NOMO-1 treated with dmso at 0.1 percent for 144 hours (cell line): ENCODE measurements around the gene SLC6A20.
"Not testable (repeated sequence)": the region's sequence is repeated elsewhere in the genome, so short reads cannot be mapped to it uniquely, and the experiment has no call there.

Experiments used
- DNase-seq: peaks from one replicate; lab custom pipeline; 2025; ENCODE audit not compliant: unreplicated experiment; lab: John Stamatoyannopoulos, UW

Gene SLC6A20

DNA sequence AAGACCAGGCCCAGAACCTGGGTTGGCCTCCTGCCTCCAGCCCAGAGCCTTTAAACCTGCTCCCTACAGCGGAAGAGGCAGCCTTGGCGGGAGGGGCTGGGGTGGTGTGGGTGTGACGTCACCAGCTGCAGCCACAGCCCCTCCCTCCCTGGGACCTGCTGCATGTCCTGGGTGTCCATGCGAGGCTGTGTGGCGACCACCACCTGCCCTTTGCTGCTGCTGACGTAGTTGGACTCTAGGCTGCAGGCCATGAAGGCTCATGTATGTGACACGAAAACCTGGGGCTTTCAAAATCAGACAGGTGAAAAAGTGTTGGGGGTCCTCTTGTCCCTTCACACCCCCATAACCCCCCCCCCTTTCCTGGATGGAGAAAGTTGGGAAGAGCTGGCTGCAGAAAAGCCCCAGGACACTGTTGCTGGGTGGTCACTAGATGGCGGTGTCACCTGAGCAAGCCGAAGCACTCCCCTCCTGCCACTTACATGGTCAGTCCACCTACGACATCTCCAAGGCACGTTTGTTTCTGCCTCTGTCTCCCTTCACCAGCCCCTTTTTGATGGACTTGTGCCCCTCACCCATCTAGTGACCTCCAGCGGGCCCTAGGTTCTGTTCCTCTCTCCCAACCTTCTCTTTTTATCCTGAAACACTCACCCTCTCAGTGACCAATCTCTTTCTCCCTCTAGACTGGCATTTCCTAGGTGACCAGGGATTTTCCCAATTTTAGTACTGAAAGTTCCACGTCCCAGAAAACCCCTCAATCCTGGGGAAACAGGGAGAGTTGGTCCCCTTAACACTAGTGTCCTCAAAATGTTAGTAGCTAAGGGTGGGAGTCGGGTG, 35.2 kb downstream of the SLC6A20 start:
- no peak for DNase-seq

DNA sequence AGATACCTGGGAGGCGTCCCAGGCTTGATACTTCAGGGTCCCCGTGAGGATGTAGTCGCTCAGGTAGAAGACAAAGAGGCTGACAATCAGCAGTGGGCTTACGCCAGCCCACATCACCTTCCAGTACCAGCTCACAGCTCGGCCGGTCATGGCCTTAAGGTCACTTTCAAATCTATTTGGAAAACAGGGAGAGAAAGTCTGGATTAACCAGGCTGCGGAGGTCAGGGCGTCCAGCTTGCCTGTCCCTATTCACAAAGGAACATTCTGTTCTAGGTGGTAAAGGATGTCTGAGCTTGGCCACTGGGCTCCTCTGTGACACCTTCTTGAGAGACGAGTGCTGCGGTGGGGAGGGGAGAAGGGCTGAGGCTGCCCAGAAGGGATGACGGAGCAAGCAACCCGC, 36.5 kb downstream of the SLC6A20 start:
- no peak for DNase-seq

GRCh38 chr3:45758871-45759270, 37.5 kb downstream of the SLC6A20 start:
- DNase-seq, result no peak

GRCh38 chr3:45757141-45757540, 39.2 kb downstream of the SLC6A20 start:
- not testable (repeated sequence) for DNase-seq

DNA sequence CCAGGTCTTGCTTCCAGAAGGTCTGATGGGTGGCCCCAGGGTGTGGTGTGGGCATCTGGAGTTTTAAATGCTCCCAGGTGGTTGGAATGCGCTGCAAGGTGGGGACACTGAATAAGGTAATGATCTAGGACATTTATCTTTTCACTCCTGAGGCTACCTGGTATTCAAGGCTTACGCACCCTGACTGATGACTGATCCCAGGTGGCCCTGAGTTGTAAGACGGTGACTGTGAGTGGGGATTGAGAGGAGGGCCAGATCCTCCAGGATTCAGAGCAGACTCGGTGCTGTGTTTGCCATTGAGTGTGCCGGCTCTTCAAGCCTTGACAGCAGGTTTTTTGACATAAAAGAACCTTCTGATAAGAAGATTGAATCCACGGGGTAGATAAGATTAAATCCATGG, 40.3 kb downstream of the SLC6A20 start:
- DNase-seq, result no peak

DNA sequence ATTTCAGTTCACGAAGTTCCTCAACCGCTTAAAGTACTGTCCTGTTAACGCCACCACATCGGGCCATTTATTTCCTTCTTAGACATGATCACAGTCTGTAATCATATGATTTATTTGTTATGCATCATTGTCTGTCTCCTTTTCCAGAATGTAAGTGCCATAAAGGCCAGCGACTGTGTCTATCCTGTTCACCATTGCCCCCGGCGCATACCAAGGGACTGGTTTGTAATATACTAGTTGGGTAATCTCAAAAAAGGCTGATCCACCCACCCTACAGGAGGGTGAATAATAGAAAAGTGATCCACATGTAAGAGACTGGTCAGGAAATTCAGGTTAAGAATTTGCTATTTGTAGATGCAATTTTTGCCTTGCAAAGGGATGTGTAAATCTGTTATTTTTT, 41.9 kb downstream of the SLC6A20 start:
- no peak for DNase-seq

GRCh38 chr3:45753095-45753494, 43.2 kb downstream of the SLC6A20 start:
- DNase-seq, result no peak

DNA sequence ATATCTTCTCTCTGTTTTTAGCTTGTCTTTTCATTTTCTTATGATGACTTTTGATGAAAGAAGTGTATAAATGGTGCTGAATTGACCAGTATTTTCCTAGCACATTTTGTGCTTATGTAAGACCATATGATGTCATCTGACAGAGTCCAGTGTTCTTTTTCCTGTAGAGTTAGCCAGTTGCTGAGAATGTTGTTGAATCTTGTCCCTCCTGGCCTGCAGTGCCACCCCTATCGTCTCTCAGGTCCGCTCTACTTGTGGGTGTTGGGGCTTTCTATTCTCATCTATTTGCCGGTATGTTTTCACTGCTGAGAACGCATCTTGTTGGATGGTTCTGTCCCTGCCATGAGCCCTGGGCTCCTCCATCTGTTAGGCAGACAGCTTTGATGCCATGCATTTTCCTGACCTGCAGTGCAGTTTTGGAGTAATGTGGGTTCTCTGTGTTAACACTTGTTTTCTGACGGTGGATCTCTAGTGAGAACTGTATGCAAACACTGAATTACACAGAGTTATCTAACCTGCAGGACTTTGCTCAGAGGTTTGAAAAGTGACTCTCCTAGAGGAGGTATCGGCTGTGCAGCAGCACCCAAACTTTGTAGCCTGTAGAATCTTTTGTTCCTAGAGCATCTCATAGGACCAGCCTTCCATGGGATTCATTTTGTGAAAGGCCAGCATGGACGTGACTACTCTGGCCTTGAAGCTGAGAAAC, 44.6 kb downstream of the SLC6A20 start:
- no peak for DNase-seq

- no peak for DNase-seq
These were observed 46.5 kb downstream of the SLC6A20 start for GRCh38 chr3:45749880-45750279.

- not testable (repeated sequence) for DNase-seq
These were observed 47.2 kb downstream of the SLC6A20 start for GRCh38 chr3:45749036-45749600.

- DNase-seq, result no peak
These were observed 48.3 kb downstream of the SLC6A20 start for GRCh38 chr3:45748068-45748467.

DNA sequence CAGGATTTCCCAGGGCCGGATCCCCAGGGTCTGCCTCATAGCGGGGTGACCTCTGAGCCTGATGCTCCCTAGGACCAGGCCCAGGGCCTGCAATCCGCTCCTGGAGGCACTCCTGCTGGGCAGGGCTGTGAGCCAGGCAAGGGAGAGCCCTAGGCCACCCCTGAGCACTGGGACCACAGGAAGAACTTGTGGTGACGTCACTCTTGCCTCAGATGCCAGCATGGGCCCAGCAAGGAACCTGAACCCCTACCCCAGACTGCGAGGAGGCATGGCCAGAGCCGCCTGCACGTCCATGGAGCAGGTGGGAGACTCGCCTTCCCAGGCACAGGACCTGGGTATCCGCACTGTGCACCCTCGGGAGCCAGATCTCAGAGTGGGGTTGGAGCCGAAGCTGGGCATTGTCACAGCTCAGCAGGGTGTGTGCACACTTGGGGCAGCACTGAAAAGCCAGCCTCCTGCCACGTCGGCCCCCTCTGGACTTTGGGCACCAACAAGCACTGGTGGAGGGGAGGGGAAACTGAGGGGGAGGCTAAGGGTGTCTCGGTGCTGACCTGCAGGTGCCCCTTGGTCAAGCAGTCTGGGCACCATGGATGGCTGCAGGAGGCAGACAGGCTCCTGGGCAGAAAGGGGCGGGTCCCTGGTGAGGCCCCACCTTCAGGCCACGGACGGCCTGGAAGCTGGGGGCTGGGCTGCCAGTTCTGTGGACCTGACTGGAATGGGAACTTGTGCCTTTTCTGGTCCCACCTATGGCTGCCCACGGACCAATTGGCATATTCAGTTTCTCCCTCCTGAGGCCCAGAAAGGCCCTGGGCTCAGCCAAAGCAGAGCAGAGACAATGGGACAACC, 49.3 kb downstream of the SLC6A20 start:
- no peak for DNase-seq

DNA sequence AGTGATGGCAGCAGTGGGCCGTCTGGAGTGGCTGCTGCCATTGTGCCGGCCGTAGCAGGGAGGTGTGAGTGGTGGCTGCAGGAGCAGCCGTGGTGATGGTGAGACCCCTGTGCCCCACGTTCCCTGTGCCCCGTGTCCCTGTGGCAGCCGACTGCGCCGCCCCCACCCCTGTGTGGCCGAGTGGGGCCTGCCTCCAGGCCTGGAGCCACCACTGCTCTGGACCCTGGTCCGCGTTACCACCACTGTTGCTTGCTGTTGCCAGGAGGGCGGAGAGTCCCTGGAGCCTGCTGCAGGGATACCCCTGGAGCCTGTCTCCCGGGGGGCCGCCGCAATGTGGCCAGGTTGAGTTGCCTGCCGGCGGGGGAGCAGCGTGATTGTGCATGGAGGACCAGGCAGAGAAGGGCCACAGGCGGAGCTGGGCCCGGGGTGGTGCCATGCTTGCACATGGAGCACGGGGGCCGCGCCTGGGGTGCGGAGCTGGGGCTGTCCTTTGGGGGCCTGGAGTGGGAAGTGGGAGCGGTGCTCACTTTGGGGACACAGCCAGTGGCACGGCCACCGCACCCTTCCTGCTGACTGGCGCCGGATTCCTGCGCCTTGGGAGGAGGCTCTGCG, 50.1 kb downstream of the SLC6A20 start:
- DNase-seq, result no peak

- DNase-seq, result no peak
These were observed 53.8 kb downstream of the SLC6A20 start for GRCh38 chr3:45742461-45743089.

- no peak for DNase-seq
These were observed 54.4 kb downstream of the SLC6A20 start for GRCh38 chr3:45741742-45742460.

DNA sequence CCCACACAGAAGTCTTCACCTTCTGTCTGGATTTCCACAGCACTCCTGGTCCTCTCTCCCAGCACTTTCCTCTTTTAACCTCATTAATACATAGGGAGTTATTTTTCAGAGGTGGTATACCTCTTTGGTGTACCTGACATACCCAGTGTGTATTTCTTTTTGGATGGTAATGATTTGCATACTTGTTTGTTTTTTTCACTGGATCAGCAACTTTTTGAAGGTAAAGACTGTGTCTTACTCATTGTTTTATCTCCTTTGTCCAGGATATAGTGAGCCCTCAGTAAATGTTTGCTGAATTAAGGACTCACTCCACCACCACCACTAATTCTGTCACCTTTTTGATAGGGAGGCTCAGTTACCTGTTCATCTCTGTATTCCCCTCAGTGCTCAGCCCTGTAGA, 55.1 kb downstream of the SLC6A20 start:
- DNase-seq, result no peak

DNA sequence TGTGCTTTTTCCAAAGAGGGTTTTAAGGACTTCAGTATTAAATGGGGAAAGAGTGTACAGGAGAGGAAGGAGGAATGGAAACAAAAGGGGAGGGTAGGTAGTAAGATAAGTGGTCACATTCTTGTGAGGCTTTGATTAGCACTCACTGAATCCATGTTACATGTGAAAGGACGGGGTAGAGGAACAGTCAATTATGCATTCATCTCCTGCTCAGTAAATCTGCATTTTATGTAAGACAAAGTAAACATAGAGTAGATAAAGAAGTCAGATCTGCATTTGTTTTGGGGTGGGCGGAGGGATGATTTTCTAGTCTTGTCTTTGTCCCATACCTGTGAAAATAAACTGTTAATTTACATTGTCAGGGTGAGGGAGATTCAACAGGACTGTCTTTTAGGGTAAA, 56.3 kb downstream of the SLC6A20 start:
- no peak for DNase-seq

- DNase-seq, result no peak
These were observed 59.1 kb downstream of the SLC6A20 start for GRCh38 chr3:45737234-45737633.

GRCh38 chr3:45736707-45737106, 59.6 kb downstream of the SLC6A20 start:
- DNase-seq, result no peak
